HG03045 (cell line): ENCODE data around the gene HDHD5.
"Not testable (repeated sequence)": the region's sequence is repeated elsewhere in the genome, so short reads cannot be mapped to it uniquely, and the experiment has no call there.

ENCODE experiments used
- ATAC-seq: cut with Tn5 transposase; IDR thresholded peaks from one replicate; pipeline ENCODE4 v1.9.1; 2021; ENCODE audit warnings: mild to moderate bottlenecking, moderate library complexity; ENCODE audit not compliant: unreplicated experiment

The HDHD5 gene

GRCh38 chr22:17157714-17158113 is 1.4 kb downstream of the HDHD5 start:
- ATAC-seq, result no peak

GRCh38 chr22:17155941-17156340 is 3.1 kb downstream of the HDHD5 start:
- no peak for ATAC-seq

GRCh38 chr22:17152971-17153370 is 6.1 kb downstream of the HDHD5 start:
- ATAC-seq, result no peak

GRCh38 chr22:17152340-17152739 is 6.7 kb downstream of the HDHD5 start:
- no peak for ATAC-seq

- ATAC-seq, result no peak
Observed at GRCh38 chr22:17149076-17149815, 9.8 kb downstream of the HDHD5 start.

GRCh38 chr22:17147458-17147857 is 11.6 kb downstream of the HDHD5 start:
- ATAC-seq, result not testable (repeated sequence)

GRCh38 chr22:17145021-17145680 is 13.9 kb downstream of the HDHD5 start:
- no peak for ATAC-seq

GRCh38 chr22:17143826-17144225 is 15.3 kb downstream of the HDHD5 start:
- no peak for ATAC-seq

- ATAC-seq, result no peak
Observed at GRCh38 chr22:17143101-17143500, 16.0 kb downstream of the HDHD5 start.

GRCh38 chr22:17140826-17141766 is 18.0 kb downstream of the HDHD5 start:
- no peak for ATAC-seq

GRCh38 chr22:17140022-17140421 is 19.1 kb downstream of the HDHD5 start:
- no peak for ATAC-seq

GRCh38 chr22:17138513-17138912 is 20.6 kb downstream of the HDHD5 start:
- ATAC-seq, result no peak

GRCh38 chr22:17137861-17138425 is 21.1 kb downstream of the HDHD5 start:
- no peak for ATAC-seq

- ATAC-seq, result no peak
Observed at GRCh38 chr22:17137170-17137569, 21.9 kb downstream of the HDHD5 start.

GRCh38 chr22:17135153-17135760 is 23.8 kb downstream of the HDHD5 start:
- no peak for ATAC-seq

- no peak for ATAC-seq
Observed at GRCh38 chr22:17133137-17133536, 25.9 kb downstream of the HDHD5 start.

- no peak for ATAC-seq
Observed at GRCh38 chr22:17132112-17132511, 27.0 kb downstream of the HDHD5 start.

- ATAC-seq, result no peak
Observed at GRCh38 chr22:17131686-17132085, 27.4 kb downstream of the HDHD5 start.

- ATAC-seq, result no peak
Observed at GRCh38 chr22:17130199-17130598, 28.9 kb downstream of the HDHD5 start.
